Activated CD8-positive, alpha-beta memory T cell treated with anti-CD3 and anti-CD28 coated beads for 4 hours (primary cell): ENCODE measurements around the gene RSAD1.

Experiments used
- DNase-seq, 2 donors: peaks; one replicate each; pipeline ENCODE4 v3.0.0-alpha.2; 2020; ENCODE audit warnings: low read depth in 2 of 2

The RSAD1 gene

DNA sequence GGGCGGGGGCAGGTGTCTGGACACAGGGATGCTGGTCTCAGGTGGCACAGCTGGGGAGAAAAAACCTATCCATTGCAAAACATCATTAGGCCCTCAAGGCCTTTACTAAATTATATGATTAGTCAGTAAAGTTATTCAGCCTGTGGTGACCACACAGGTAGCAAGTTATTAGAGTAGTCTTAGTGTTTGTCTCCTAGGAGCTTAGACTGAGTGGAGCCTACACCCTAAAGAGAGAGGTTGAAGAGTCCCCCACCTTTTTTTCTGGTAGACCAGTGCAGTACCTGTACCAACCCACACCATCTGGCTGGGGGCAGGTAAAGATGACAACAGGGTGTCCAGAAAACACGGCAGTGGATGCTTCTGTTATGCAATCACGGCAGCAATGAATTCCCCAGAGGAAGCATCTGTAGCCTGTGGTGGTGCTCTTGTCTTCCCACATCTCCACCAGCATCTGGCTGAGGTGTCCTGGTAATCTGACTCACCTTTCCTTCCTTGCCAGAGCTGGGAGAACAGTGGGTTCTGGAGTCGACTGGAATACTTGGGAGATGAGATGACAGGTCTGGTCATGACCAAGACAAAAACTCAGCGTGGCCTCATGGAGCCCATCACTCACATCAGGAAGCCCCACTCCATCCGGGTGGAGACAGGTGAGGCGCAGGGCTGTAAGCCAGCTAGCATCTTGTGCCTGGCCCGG is 40.6 kb downstream of the RSAD1 start:
- DNase-seq, result no peak

DNA sequence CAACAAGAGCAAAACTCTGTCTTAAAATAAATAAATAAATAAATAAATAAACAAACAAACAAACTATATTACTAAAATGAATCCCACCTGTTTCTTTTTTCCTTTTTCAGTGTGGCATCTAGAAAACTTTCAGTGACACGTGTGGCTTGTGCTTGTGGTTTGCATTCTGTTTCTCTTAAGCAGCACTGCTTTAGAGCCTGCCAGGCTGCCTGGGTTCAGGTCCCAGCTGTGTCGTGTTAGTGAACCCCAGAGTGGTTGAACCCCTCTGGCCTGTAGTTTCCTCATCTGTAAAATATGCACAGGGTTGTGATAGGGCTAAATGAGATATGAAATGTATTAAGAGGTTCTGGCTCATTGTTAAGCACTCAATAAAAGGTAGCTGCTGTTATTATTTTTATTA is 41.8 kb downstream of the RSAD1 start:
- DNase-seq, result no peak

DNA sequence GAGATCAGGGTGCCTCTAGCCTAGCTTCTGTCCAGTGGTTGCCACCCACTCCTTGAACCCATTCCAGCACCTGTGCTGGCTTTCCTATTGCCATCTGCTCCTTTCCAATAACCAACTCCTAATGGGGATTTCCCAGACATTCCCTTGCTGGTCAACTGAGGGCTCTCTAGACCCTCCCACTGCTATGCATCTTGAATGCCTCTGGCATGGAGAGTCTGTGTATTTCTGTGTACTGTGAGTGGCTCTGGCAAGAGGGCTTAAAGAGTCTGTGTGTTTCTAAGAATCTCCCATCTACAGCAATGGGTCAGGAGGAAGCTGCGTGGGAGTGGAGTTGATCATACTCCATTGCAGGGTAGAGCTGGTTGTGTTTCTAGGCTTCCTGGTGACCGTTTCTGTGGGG is 42.9 kb downstream of the RSAD1 start:
- DNase-seq, result no peak

DNA sequence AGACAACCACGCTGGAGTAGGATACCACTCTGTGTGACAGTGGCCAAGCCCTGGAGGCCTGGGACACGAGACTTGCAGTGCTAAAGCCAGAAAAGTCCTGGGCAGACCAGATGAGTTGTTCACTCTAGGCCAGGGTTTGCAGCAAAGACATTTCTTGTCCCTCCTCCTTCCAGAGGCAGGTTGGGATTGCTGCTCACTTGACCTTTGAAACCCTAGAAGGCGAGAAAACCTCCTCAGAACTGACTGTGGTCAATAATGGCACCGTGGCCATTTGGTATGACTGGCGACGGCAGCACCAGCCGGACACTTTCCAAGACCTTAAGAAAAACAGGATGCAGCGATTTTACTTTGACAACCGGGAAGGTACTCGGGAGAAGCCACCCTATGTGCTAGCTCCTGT is 44.1 kb downstream of the RSAD1 start:
- DNase-seq, result no peak

DNA sequence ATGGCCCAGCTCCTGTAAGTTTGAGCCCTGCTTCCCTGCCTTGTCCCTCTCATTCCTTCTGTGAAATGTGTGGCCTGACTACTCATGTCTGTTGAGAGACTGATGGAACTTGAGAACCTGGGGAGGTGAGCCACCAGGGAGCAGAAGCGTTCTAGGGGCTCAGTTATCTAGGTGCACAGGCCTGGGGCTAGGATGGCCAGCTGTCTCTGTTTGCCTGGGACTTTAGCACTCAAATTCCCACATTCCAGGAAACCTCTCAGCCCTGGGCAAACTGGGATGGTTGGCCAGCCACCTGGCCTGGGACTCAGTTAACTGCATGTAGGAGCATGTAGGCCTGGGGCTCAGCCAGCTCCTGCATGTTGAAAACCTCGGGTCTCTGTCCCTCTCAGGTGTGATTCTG is 44.5 kb downstream of the RSAD1 start:
- DNase-seq, result no peak

DNA sequence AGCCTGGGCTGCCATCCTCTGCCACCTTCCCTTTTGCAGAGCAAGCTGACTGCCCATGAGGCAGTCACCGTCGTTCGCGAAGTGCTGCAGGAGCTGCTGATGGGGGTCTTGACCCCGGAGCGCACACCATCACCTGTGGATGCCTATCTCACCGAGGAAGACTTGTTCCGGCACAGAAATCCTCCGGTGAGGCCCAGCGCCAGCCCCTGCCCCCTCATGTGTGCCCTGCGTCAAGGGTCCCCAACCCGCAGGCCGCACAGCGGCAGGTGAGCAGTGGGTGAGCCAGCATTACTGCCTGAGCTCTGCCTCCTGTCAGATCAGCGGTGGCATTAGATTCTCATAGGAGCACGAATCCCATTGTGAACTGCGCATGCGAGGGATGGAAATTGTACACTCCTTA is 46.2 kb downstream of the RSAD1 start:
- DNase-seq, result no peak

DNA sequence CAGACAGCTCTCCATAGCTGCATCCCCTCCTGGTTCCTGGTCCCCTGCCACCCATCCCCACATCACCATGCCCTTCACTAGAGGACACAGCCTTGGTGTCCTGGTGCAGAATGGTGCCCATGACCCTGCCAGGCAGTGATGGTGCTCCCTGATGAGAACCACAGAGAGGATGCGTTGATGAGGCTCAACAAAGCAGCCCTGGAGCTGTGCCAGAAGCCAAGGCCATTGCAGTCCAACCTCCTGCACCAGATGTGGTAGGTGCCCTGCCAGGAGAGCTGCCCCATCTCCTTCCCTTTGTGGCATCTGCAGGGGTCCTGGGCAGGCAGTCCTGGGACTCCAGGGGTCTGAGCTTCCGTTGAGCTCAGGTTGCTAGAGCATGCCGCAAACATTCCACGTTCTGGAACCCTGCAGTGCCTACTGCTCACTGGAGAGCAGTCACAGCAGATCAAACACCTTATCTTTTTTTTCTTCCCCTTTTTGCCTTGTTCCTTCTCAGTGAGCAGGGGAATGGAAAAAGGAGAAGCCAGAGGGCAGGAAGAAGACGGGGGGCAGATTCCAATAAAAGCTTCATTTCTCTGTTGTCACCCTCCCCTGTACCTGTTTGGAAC is 48.6 kb downstream of the RSAD1 start:
- no peak for DNase-seq

DNA sequence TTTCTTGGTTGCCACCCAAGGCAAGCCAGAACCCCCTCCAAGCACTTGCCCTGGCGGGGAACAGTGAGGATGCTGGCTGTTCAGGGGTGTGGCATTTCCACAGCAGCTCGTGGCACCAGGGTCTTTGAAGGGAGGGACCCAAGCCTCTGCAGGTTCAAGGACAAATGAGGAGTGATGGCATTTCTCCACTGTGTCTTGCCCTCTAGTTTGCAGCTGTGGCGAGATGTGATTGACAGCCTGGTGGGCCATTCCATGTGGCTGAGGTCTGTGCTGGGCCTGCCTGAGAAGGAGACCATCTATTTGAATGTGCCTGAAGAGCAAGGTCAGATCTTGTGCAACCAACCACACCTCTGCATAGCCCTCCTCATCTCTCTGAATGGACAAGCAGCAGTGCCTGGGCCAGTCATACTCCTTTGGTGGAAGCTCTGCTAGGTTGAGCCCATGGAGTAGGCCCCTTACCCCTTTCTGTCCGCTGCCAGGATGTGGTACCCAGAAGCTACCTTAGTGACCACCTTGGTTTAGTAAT is 49.4 kb downstream of the RSAD1 start:
- no peak for DNase-seq

DNA sequence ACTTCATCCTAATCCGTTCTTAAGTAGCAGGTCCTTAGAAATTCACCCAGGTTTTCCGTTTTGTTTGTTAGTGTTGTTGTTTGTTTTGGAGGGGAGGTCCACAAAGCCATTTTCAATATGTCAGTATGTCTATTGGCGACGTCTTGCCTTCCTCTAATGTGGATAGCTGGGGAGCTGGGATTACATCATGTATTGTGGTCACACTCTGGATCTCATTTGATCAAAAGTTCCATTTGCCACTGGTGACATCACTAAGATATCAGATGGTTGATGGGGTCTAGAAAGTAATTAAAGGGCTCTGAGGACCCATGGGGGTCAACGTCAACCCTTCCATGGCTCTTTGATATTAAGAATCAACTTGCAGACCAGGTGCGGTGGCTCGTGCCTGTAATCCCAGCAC is 51.2 kb downstream of the RSAD1 start:
- no peak for DNase-seq

DNA sequence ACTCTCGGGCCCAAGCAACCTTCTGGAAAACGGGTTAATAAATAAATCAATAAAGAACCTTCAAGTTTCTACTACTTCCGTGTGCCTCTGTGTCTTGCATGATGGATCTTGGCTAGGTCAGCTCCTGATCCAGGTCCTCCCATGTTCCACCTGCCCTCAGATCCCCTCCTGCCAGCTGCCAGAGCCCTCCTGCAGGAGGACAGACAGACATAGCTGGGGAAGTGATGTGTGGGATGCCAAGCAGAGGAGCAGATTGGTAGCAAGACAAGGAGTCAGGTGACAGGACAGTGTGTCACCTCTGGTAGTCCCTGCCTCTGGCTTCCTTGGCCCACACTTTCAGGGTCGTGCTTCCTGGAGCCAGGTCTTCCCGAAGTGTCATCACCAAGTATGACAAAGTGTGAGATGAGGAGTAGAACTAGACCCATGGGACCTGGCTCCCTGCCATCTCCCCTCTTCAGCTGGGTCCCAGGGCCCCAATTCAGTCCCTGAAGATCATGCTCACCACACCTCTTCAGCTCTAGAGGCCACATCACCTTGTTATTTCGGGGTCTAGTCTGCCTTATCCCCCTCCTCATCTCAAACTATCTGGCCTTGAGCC is 52.9 kb downstream of the RSAD1 start:
- DNase-seq, result no peak

DNA sequence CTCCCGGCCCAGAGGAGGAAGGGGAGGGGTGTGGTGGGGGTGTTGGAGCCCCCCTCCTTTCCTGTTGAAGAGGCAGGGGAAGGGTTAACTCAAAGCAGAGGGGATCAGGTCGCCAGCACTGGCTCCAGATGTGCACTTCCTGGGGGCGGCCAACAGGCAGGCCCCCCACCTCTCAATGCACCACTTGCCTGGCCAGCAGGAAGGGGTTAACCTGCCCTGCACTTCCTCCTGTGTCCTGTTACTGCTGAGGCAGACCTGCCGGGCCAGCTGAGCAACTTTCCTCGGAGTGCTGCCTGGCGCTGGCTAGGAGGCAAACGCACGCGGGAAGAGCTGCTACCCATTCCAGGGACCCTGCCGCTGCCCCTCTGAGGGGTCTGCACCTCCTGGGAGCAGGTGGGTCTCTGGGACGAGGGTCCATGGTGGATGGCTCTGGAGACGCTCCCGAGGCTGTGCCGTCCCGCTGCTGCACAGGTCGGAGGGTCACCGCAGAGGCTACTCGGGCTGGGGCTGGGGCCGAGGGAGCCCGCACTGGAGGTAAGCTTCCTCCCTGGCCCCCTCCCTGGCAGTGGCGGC is 53.9 kb downstream of the RSAD1 start, which contains the start of gene EPN3:
TSS of gene EPN3 (plus strand) at position 284 of the 573 bp plus-strand sequence. CDS start 3,822 bp downstream, outside the sequence.
- no peak for DNase-seq

DNA sequence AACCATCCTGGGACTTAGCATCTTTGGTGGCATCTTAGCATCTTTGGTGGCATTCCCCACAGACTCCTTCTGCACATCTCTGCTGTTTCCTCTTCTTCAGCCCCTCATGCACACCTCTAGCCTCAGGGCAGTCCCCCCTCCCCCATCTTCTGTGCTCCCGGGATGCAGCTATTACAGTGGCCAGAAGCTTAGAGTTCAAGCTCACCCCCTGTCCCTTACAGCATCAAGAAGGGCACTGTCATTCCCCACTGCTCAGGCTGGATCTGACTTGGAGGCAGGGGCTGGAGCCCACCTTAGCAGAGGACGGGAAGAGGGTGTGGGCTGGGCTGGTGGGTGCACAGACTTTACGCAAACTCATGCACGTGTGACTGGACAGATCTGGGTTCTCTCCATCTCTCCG is 54.5 kb downstream of the RSAD1 start:
- DNase-seq, result no peak

DNA sequence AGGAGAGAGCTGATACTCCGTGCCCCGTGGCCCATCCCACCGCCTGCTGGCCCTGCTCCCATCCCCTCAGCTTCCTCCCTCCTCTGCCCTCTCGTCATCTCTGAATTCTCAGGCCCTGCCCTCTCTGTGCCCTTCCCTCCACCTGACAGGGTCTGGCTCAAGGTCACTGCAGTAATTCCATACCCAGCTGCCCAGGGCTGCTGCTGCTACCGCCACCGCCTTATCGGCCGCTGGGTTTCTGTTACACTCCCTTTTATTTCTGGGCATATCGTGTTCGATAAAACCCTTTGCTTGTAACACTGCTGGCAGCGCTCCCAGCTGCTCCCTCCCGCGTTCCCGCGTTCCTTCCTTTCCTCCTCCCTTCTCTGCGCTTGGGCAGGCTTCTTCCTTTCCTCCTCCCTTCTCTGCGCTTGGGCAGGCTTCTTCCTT is 55.1 kb downstream of the RSAD1 start:
- DNase-seq, result no peak

DNA sequence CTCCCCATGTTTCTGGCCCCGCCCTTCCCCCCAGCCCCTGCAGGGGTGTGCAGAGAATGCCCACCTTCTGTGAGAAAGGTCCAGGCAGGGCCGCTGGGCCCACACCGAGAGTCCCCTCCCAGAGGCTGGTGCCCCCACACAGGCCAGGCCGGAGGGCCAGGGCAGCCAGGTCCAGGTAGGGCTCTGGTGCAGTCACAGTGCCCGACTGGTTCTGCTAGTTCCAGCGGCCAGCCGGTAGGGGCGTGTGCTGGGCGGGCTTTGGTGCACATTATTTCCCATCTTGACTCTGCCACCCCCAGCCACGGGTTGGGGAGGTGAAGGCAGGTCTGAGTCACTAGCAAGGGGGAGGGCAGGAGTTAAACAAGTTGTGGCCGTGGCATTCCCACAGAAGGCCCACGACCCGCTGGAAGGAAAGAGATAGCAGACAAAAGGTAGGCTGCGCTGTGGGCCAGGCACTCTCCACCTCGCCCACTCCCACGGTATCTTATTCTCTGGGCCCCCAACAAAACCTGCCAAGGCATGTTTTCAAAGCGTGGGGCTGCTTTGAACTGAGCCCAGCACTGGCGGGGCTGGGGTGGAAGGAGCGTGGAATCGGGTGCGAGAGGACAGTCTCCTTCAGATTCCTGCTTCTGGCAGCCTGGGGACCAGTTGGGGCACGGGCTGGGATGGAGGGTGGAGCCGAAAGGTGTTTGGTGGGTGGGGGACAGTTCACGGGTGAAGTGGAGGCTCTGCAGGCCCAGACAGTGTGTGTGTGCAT is 55.7 kb downstream of the RSAD1 start:
- DNase-seq, result no peak

DNA sequence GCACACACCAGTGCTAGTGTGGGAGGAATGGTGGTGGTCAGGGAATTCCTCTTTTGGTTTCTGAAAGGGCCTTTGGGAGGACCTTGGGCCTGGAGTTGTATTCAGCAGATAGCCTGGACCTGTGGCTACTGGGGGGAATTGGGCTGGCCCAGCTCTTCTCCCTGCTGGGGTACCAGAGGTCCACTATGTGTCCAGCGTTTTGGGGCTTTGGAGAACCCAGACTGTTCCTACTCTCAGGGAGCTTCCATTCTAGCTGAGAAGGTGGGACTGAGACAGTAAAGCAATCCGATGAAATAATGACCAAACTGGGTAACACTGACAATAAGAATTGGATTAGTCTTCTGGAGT is 56.3 kb downstream of the RSAD1 start:
- DNase-seq, result no peak

DNA sequence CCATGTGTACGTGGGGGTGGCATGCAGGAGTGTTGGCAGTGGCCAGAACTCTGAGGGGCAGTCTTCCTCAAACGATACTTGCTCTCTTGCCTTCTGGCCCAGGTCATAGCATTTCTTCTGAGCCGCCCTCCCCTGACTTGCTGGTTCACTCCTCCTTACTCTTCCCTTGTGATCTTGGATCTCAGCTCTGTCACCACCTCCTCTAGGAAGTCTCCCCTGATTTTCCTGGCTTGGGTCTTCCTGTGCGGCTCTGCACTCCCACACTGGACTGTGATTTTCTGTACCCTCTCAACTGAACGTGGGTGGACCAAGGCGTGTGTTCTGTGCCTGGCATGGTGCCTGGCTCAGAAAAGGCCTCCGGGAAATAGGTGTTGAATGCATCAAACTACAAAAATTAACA is 56.7 kb downstream of the RSAD1 start:
- no peak for DNase-seq
